SK-MEL-5 (cell line): Measurements from ENCODE around the gene GNB3. TPM values are rescaled to one million over a fixed set of nuclear protein-coding genes. Genes with fewer than 3 reads are reported as not detected.
"Not testable (repeated sequence)": the region's sequence is repeated elsewhere in the genome, so short reads cannot be mapped to it uniquely, and the experiment has no call there.

Experiments used
- DNase-seq: peaks from one replicate; pipeline ENCODE4 v3.0.0-alpha.2; 2016; ENCODE audit warnings: low read depth, low spot score
- in situ Hi-C: cut with HindIII; loops from 2 replicates; pipeline ENCODE4 v1.10.0; 2016; ENCODE audit warnings: low sequenced_read_pairs, high pct_unique_total_duplicates, low pct_unique_long_range_greater_than_20kb
- total RNA-seq: library from RNA; depleted of rRNA; stranded (reverse); fragments of >200 nt; shearing (Covaris generic); gene quantifications from 2 replicates; pipeline ENCODE4 v1.2.3, GENCODE V29; 2014; rRNA removed

Gene GNB3
- total RNA-seq, 1 experiment from 2014 or later, result 0.08 TPM

- DNase-seq, result no peak
Measured at GRCh38 chr12:6888360-6888759, 47.6 kb downstream of the GNB3 start.

GRCh38 chr12:6888794-6889193 lies 48.1 kb downstream of the GNB3 start:
- in situ Hi-C loops, DNase-seq: not testable (repeated sequence)

More at GRCh38 chr12:6888360-6888759, 47.6 kb downstream of the GNB3 start:
- in situ Hi-C loops, result no loop called here

- in situ Hi-C loops, result not testable (repeated sequence)
Measured at GRCh38 chr12:6889775-6890573, 49.2 kb downstream of the GNB3 start.

DNA sequence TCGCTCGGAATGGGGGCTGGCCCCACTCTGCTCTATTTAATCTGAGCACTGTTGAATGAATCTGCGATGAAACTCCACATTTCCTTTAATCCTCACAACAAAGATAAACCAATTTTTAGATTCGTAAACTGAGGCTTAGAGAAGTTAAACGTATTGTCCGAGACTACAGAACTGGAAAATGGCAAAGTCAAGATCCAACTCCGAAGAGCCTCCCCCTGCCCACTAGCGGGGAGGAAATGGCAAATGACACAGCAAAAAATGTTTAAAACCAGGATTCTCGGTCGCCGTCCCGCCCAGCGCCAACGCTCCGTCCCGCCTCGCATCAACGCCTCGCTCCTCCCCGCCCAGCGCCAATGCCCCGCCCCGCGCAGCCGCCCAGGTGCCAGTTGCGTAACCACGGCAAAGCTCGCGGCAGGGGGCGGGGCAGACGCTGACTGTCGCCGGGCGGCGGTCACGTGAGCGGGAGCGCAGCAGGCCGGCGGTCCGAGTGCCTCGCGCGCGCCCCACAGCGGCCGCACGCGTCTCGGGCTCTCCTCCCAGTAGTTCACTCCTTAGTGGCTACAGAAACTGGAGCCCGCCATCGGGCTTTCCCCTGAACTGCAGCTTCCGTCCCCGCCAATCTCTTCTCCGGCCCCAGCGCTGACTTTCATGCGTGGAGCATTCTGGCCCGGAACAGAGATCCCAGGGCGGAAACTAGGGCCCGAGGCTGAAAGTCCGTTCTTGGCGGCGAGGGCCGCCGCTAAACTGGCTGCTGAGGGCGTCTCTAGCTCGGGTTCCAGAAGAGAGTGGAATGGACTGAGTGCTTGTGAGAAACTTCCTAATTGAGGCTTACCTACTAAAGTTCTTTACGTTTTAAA lies 50.3 kb downstream of the GNB3 start:
- DNase-seq, result peak; percentile 95
- in situ Hi-C loops, result no loop called here

More at GRCh38 chr12:6889775-6890573, 49.2 kb downstream of the GNB3 start:
- DNase-seq, result not testable (repeated sequence)

GRCh38 chr12:6891646-6892001 lies 50.9 kb downstream of the GNB3 start:
- DNase-seq, result no peak
- in situ Hi-C loops, result no loop called here

DNA sequence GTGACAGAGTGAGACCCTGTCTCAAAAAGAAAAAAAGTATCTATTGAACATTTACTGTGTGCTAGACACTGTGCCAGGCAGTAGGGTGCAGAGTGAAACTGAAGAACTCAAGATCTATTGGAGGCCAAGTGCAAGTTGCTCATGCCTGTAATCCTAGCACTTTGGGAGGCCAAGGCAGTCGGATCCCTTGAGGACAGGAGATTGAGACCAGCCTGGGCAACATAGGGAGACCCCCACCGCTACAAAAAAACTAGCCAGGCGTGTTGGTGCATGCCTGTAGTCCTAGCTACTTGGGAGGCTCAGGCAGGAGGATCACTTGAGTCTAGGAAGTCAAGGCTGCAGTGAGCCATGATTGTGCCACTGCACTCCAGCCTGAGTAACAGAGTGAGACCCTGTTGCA lies 52.0 kb downstream of the GNB3 start:
- in situ Hi-C loops, DNase-seq: not testable (repeated sequence)

- no peak for DNase-seq
- in situ Hi-C loops, result no loop called here
Measured at GRCh38 chr12:6894321-6894720, 53.6 kb downstream of the GNB3 start.

Other genes starting within 250 kb of the GNB3 start
- gene CHD4, start 233.5 kb upstream of the GNB3 start, total RNA-seq, result 154 TPM in 2 replicates
- gene LPAR5, start 205.0 kb upstream of the GNB3 start, total RNA-seq, result 0.11 TPM in 1 of 2 replicates, not detected in the other
- 0.21 and 0.37 TPM in 2 replicates for gene ACRBP, start 193.5 kb upstream of the GNB3 start, total RNA-seq
- gene ING4, start 177.8 kb upstream of the GNB3 start, total RNA-seq, result 23.6 and 24.4 TPM in 2 replicates
- 20.9 and 24.4 TPM in 2 replicates for gene ZNF384, start 151.6 kb upstream of the GNB3 start, total RNA-seq
- not detected in 2 replicates for gene PIANP, start 140.1 kb upstream of the GNB3 start, total RNA-seq
- gene COPS7A, start 116.9 kb upstream of the GNB3 start, total RNA-seq, result 122 and 133 TPM in 2 replicates
- gene MLF2, start 87.8 kb upstream of the GNB3 start, total RNA-seq, result 134 TPM in 2 replicates
- 88.9 and 92.6 TPM in 2 replicates for gene PTMS, start 74.6 kb upstream of the GNB3 start, total RNA-seq
- 0.13 TPM in 1 of 2 replicates, not detected in the other for gene LAG3, start 68.4 kb upstream of the GNB3 start, total RNA-seq
- 0.05 TPM in 1 of 2 replicates, not detected in the other for gene CD4, start 51.4 kb upstream of the GNB3 start, total RNA-seq
- gene GPR162, start 19.1 kb upstream of the GNB3 start, total RNA-seq, result 0.08 and 1.5 TPM in 2 replicates
- 10.3 and 10.8 TPM in 2 replicates for gene P3H3, start 12.5 kb upstream of the GNB3 start, total RNA-seq
- 47.1 and 52.3 TPM in 2 replicates for gene CDCA3, start 10.4 kb downstream of the GNB3 start, total RNA-seq
- gene USP5, start 11.2 kb downstream of the GNB3 start, total RNA-seq, result 87.9 and 92.6 TPM in 2 replicates
- 1,835 and 2,004 TPM in 2 replicates for gene TPI1, start 26.6 kb downstream of the GNB3 start, total RNA-seq
- gene SPSB2, start 32.4 kb downstream of the GNB3 start, total RNA-seq, result 6.4 and 8.3 TPM in 2 replicates
- gene LRRC23, start 63.9 kb downstream of the GNB3 start, total RNA-seq, result 10.0 and 10.7 TPM in 2 replicates
- 14.5 and 16.5 TPM in 2 replicates for gene ENO2, start 73.7 kb downstream of the GNB3 start, total RNA-seq
- gene ATN1, start 87.0 kb downstream of the GNB3 start, total RNA-seq, result 3.1 and 5.0 TPM in 2 replicates
- not detected in 2 replicates for gene RNU7-1, start 102.9 kb downstream of the GNB3 start, total RNA-seq
- gene C12orf57, start 103.1 kb downstream of the GNB3 start, total RNA-seq, result 118 and 135 TPM in 2 replicates
- not detected in 2 replicates for gene PTPN6, start 110.4 kb downstream of the GNB3 start, total RNA-seq
- 410 and 413 TPM in 2 replicates for gene PHB2, start 129.7 kb downstream of the GNB3 start, total RNA-seq
- gene EMG1, start 130.0 kb downstream of the GNB3 start, total RNA-seq, result 62.9 and 70.8 TPM in 2 replicates
- 12.9 and 15.6 TPM in 2 replicates for gene LPCAT3, start 177.6 kb downstream of the GNB3 start, total RNA-seq
- 3.3 and 3.6 TPM in 2 replicates for gene C1S, start 219.8 kb downstream of the GNB3 start, total RNA-seq